ENCODE measurements around the gene PXK.

Gene PXK

DNA sequence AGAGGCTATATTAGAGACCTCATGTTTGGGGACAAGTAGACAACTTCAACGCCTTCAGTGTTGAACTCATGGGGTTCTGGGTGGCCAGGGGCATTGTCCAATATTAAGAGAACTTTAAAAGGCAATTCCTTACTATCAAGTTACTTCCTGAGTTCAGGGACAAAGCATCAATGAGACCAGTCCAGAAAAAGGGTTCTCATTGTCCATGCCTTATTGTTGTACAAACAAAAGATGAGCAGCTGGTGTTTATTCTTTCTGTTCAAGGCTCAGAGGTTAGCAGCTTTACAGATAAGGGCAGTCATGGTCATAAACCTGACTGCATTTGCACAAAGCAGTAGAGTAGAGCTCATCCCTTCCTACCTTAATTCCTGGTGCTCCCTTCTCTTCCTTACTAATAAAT is 119.5 kb downstream of the PXK start:
- no peak overlapping the region for H3K9ac ChIP-seq (ENCODE audit: insufficient read length, low read depth)
- H3K4me3 ChIP-seq (ENCODE audit: insufficient read length, low read depth), result no peak overlapping the region
- no peak for TF ChIP-seq ZNF274 (IDR thresholded peaks at IDR 0.05; ENCODE audit: low read depth, low read length)
- TF ChIP-seq SUZ12 (IDR thresholded peaks at IDR 0.05; ENCODE audit: extremely low read depth, insufficient read depth, insufficient read length), result no peak
- TF ChIP-seq YY1 (IDR thresholded peaks at IDR 0.05; ENCODE audit: insufficient read depth, insufficient read length), result no peak
- H3K4me1 ChIP-seq (ENCODE audit: insufficient read depth, insufficient read length), result no peaks in the 10 kb centered on the region
- DNase-seq (ENCODE audit: low read depth, low spot score), result no peak
- H3K9me3 ChIP-seq (ENCODE audit: insufficient read depth, low read length), result peaks cover 42% of the 10 kb centered on the region
- no peaks in the 10 kb centered on the region for H3K36me3 ChIP-seq (ENCODE audit: insufficient read depth, insufficient read length, low read length)
- no peaks in the 10 kb centered on the region for H3K27me3 ChIP-seq (ENCODE audit: insufficient read depth, insufficient read length)

DNA sequence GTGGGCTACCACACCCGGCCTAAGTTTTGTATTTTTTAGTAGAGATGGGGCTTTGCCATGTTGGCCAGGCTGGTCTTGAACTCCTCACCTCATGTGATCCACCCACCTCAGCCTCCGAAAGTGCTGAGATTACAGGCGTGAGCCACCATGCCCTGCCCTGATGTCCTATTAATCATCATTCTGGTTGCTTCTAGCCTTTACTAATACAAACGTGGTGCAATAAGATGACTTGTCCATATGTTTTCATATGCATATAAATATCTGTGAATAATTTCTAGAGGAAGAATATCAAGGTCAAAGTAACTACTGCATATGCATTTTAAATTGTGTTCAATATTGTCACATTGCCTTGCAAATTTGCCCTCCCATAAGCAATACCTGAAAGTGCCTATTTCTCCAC is 126.5 kb downstream of the PXK start:
- DNase-seq (ENCODE audit: low read depth, low spot score), result no peak
- no peaks in the 10 kb centered on the region for H3K36me3 ChIP-seq (ENCODE audit: insufficient read depth, insufficient read length, low read length)
- no peak overlapping the region for H3K9ac ChIP-seq (ENCODE audit: insufficient read length, low read depth)
- no peaks in the 10 kb centered on the region for H3K4me1 ChIP-seq (ENCODE audit: insufficient read depth, insufficient read length)
- no peaks in the 10 kb centered on the region for H3K27me3 ChIP-seq (ENCODE audit: insufficient read depth, insufficient read length)
- H3K9me3 ChIP-seq (ENCODE audit: insufficient read depth, low read length), result peaks cover 27% of the 10 kb centered on the region
- H3K4me3 ChIP-seq (ENCODE audit: insufficient read length, low read depth), result no peak overlapping the region
- no peak for TF ChIP-seq ZNF274 (IDR thresholded peaks at IDR 0.05; ENCODE audit: low read depth, low read length)
- TF ChIP-seq YY1 (IDR thresholded peaks at IDR 0.05; ENCODE audit: insufficient read depth, insufficient read length), result no peak
- no peak for TF ChIP-seq SUZ12 (IDR thresholded peaks at IDR 0.05; ENCODE audit: extremely low read depth, insufficient read depth, insufficient read length)

DNA sequence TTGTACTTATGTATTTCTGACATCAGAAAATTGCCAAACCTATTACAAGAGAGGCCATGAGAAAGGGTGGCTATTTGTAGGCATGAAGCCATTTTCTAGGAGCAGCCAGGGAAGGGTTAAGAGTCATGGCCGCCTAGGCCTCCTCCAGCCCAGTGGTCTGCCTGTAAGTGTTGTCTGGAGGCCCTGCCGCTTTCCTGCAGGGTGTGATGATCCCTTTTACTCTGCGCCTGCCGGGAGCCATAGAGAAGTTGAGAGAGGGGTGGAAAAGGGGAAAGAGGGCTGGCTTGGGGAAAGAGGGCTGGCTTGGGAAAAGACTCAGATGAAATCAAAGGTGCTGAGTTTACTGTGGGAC is 130.1 kb downstream of the PXK start:
- H3K9me3 ChIP-seq (ENCODE audit: insufficient read depth, low read length), result no peaks in the 10 kb centered on the region
- H3K27me3 ChIP-seq (ENCODE audit: insufficient read depth, insufficient read length), result no peaks in the 10 kb centered on the region
- no peak overlapping the region for H3K4me3 ChIP-seq (ENCODE audit: insufficient read length, low read depth)
- DNase-seq (ENCODE audit: low read depth, low spot score), result no peak
- no peaks in the 10 kb centered on the region for H3K36me3 ChIP-seq (ENCODE audit: insufficient read depth, insufficient read length, low read length)
- TF ChIP-seq YY1 (IDR thresholded peaks at IDR 0.05; ENCODE audit: insufficient read depth, insufficient read length), result peak; percentile 41
- no peak for TF ChIP-seq ZNF274 (IDR thresholded peaks at IDR 0.05; ENCODE audit: low read depth, low read length)
- no peak overlapping the region for H3K9ac ChIP-seq (ENCODE audit: insufficient read length, low read depth)
- H3K4me1 ChIP-seq (ENCODE audit: insufficient read depth, insufficient read length), result no peaks in the 10 kb centered on the region

DNA sequence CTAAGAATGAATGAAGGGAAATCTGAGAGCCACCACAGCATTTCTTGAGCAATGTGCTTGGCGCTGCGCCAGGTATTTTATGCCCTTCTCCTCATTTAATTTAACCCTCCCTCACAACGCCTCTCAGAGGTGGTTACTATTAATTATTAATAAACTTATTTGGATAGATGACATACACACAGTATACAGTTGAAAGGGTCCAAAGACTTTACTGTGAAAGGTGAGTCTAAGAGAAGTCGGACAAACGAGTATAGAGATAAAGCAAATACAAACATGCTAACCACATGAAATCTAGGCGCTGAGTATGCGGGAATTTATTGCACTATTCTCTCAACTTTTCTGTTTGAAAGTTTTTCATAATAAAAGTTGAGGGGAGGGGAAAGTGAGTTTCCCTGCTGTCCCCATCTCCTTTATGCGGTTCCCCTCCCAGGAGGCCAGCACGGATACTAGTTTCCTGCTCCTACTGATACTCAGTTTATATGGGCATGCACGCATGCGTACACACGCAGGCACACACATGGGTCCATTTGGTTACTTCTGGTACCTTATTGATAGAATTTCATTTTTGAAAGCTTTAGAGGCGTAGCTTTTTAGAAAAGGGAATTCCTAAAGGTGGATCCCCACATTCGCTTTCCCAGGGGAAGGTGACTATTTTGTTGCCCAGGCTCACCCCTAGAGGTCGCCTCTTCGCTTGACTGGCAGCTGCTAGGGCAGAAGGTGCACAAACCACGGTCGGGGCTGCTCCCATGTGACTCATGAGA is 130.7 kb downstream of the PXK start:
- Histone ChIP-seq H3K27me3 (ENCODE audit: insufficient read depth, insufficient read length) (no peaks in the 10 kb centered on the region), H3K36me3 (ENCODE audit: insufficient read depth, insufficient read length, low read length) (no peaks in the 10 kb centered on the region), H3K9ac (ENCODE audit: insufficient read length, low read depth) (no peak overlapping the region), H3K9me3 (ENCODE audit: insufficient read depth, low read length) (no peaks in the 10 kb centered on the region), H3K4me1 (ENCODE audit: insufficient read depth, insufficient read length) (no peaks in the 10 kb centered on the region), H3K4me3 (ENCODE audit: insufficient read length, low read depth) (no peak overlapping the region)
- TF ChIP-seq YY1 (IDR thresholded peaks at IDR 0.05; ENCODE audit: insufficient read depth, insufficient read length) (no peak), SUZ12 (IDR thresholded peaks at IDR 0.05; ENCODE audit: extremely low read depth, insufficient read depth, insufficient read length) (no peak), ZNF274 (IDR thresholded peaks at IDR 0.05; ENCODE audit: low read depth, low read length) (no peak)
- peak; percentile 36 for DNase-seq (ENCODE audit: low read depth, low spot score)

DNA sequence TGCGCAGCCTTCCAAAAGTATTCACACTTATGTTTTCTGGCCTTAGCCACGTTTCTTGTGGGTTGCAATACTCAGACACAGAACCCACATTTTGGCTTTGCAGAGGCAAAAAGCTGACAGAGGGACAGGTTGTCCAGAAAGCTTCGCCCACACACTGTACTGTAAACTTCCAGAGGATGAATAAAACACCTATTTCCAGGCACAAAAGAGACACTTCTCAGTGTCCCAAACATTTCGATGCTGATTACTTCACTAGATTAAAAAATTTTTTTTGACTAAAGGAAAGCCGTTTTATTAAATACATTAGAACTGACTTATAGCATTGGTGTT is 131.2 kb downstream of the PXK start:
- TF ChIP-seq ZNF274 (IDR thresholded peaks at IDR 0.05; ENCODE audit: low read depth, low read length), result no peak
- TF ChIP-seq YY1 (IDR thresholded peaks at IDR 0.05; ENCODE audit: insufficient read depth, insufficient read length), result no peak
- TF ChIP-seq SUZ12 (IDR thresholded peaks at IDR 0.05; ENCODE audit: extremely low read depth, insufficient read depth, insufficient read length), result no peak
- Histone ChIP-seq H3K27me3 (ENCODE audit: insufficient read depth, insufficient read length) (no peaks in the 10 kb centered on the region), H3K36me3 (ENCODE audit: insufficient read depth, insufficient read length, low read length) (no peaks in the 10 kb centered on the region)

DNA sequence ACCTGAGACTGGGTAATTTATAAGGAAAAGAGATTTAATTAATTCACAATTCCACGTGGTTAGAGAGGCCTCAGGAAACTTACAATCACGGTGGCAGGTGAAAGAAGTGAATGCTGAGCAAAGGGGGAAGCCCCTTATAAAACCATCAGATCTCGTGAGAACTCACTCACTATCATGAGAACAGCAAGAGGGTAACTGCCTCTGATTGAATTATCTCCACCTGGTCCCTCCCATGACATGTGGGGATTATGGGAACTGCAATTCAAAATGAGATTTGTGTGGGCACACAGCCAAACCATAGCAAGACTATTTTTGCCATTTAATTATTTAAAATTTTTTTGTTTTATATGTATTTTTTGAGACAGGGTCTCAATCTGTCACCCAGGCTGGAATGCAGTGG is 132.2 kb downstream of the PXK start:
- no peak overlapping the region for H3K4me3 ChIP-seq (ENCODE audit: insufficient read length, low read depth)
- H3K9me3 ChIP-seq (ENCODE audit: insufficient read depth, low read length), result no peaks in the 10 kb centered on the region
- TF ChIP-seq YY1 (IDR thresholded peaks at IDR 0.05; ENCODE audit: insufficient read depth, insufficient read length) (no peak), SUZ12 (IDR thresholded peaks at IDR 0.05; ENCODE audit: extremely low read depth, insufficient read depth, insufficient read length) (no peak)
- no peaks in the 10 kb centered on the region for H3K4me1 ChIP-seq (ENCODE audit: insufficient read depth, insufficient read length)
- no peak for DNase-seq (ENCODE audit: low read depth, low spot score)
- H3K36me3 ChIP-seq (ENCODE audit: insufficient read depth, insufficient read length, low read length), result no peaks in the 10 kb centered on the region
- H3K27me3 ChIP-seq (ENCODE audit: insufficient read depth, insufficient read length), result no peaks in the 10 kb centered on the region
- no peak overlapping the region for H3K9ac ChIP-seq (ENCODE audit: insufficient read length, low read depth)

More for the DNA sequence above, 131.2 kb downstream of the PXK start:
- H3K4me3 ChIP-seq (ENCODE audit: insufficient read length, low read depth), result no peak overlapping the region
- H3K9ac ChIP-seq (ENCODE audit: insufficient read length, low read depth), result no peak overlapping the region
- H3K9me3 ChIP-seq (ENCODE audit: insufficient read depth, low read length), result no peaks in the 10 kb centered on the region
- no peaks in the 10 kb centered on the region for H3K4me1 ChIP-seq (ENCODE audit: insufficient read depth, insufficient read length)
- DNase-seq (ENCODE audit: low read depth, low spot score), result no peak

DNA sequence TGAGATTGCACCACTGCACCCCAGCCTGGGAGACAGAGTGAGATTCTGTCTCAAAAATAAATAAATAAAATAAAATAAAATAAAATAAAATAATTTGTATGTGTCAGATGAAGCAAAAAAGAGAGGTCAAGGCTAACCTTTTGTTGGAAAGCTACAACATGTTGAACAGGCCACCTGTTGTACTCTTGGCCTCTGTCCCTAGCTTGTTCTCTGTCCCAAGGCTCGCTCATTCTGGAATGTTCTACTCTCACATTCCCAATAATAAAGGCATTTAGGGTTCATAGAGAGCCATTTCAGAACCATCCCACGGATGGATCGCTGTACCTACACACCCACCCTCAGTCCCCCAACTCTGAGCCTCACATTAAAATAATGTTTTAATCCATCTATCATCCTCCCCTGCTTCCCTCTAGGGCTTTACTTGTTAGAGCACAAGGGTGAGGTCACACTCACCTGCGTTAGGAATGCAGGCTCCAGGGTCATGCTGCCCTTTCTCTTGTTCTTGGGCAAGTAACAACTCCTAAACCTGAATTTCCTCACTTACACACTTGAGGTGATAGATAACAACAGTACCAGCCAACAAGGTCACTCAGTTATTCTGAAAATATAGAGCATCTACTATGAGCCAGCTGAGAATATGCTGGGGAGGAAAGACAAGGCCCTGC is 134.3 kb downstream of the PXK start:
- Histone ChIP-seq H3K9me3 (ENCODE audit: insufficient read depth, low read length) (no peaks in the 10 kb centered on the region), H3K36me3 (ENCODE audit: insufficient read depth, insufficient read length, low read length) (no peaks in the 10 kb centered on the region), H3K4me1 (ENCODE audit: insufficient read depth, insufficient read length) (peaks cover 16% of the 10 kb centered on the region), H3K4me3 (ENCODE audit: insufficient read length, low read depth) (no peak overlapping the region), H3K27me3 (ENCODE audit: insufficient read depth, insufficient read length) (no peaks in the 10 kb centered on the region), H3K9ac (ENCODE audit: insufficient read length, low read depth) (no peak overlapping the region)
- DNase-seq (ENCODE audit: low read depth, low spot score), result no peak
- TF ChIP-seq ZNF274 (IDR thresholded peaks at IDR 0.05; ENCODE audit: low read depth, low read length), result no peak
- no peak for TF ChIP-seq YY1 (IDR thresholded peaks at IDR 0.05; ENCODE audit: insufficient read depth, insufficient read length)
- TF ChIP-seq SUZ12 (IDR thresholded peaks at IDR 0.05; ENCODE audit: extremely low read depth, insufficient read depth, insufficient read length), result no peak
